K562 (cell line): ENCODE results near the gene RNF217. TPM values are rescaled to one million over a fixed set of nuclear protein-coding genes. Genes with fewer than 3 reads are reported as not detected.

Experiments
- ATAC-seq: fragments of 200-7000 bp; cut with Tn5 transposase; 3 replicates; pipeline ENCODE4 v1.9.1; 2020; ENCODE audit warnings: moderate library complexity
- BruUV-seq: library from RNA; stranded (reverse); fragments of 400-500 nt; replicated peaks from 2 replicates; lab custom pipeline; 2021; lab: Mats Ljungman, UMichigan
- CTCF ChIA-PET: fragments of 300-600 bp; formaldehyde crosslinking; extraction: SDS; loops from one replicate; lab custom pipeline; 2021; ENCODE audit warnings: low intra/inter-chr PET ratio; lab: Yijun Ruan, JAX
- POLR2A ChIA-PET: fragments of 300-600, 350-650 bp; sonication (Branson Sonifier 250); formaldehyde crosslinking; extraction: SDS; loops from one replicate; lab custom pipeline; 2021; ENCODE audit warnings: antibody characterized with exemption, inconsistent platforms; lab: Yijun Ruan, JAX
- DNase-seq, 4 experiments: peaks; one replicate each; pipeline versions ENCODE4 v3.0.0 to v3.0.0-alpha.2; 2011 to 2018; ENCODE audit warnings: low spot score in 3 of 4, mixed read lengths in 3 of 4; ENCODE audit errors: extremely low read depth in 1 of 4
- FAIRE-seq: peaks from 2 replicates; lab custom pipeline; 2011; peaks lifted over from hg19 to GRCh38; lab: Jason Lieb, UNC
- H2AFZ ChIP-seq: 2 replicates; pipeline ENCODE4 v1.6.0; 2011; ENCODE audit warnings: low read depth, low read length, control low read depth, inconsistent platforms
- H3K27ac ChIP-seq: fragments of 200-600 bp; 3 replicates; pipeline ENCODE4 v1.8.0; 2011; ENCODE audit warnings: low read depth, mild to moderate bottlenecking, control low read depth, inconsistent platforms, low read length, moderate library complexity, mixed read lengths; ENCODE audit errors: extremely low read depth
- H3K27me3 ChIP-seq, 2 experiments: fragments of 300-600 bp in 1 of 2; 2 replicates in 1 of 2; 3 replicates in 1 of 2; pipeline versions ENCODE4 v1.6.0 to v1.8.0; 2011; ENCODE audit warnings: inconsistent platforms in 2 of 2, low read length in 2 of 2, mild to moderate bottlenecking in 1 of 2, mixed read lengths in 1 of 2, moderate library complexity in 1 of 2; ENCODE audit not compliant: control insufficient read depth in 2 of 2, insufficient read depth in 2 of 2
- H3K36me3 ChIP-seq: fragments of 300-600 bp; 3 replicates; pipeline ENCODE4 v1.8.0; 2011; ENCODE audit warnings: mild to moderate bottlenecking, low read length, inconsistent platforms; ENCODE audit not compliant: control insufficient read depth, insufficient read depth
- H3K4me1 ChIP-seq, 2 experiments: fragments of 200-600 bp in 1 of 2; replicated peaks in 1 of 2; 2 replicates in 1 of 2; 3 replicates in 1 of 2; pipeline versions ENCODE4 v1.5.1 to v1.8.0; 2011; ENCODE audit warnings: inconsistent platforms in 2 of 2, low read length in 2 of 2, mild to moderate bottlenecking in 1 of 2, mixed read lengths in 1 of 2, moderate library complexity in 1 of 2; ENCODE audit not compliant: control insufficient read depth in 2 of 2, insufficient read depth in 2 of 2
- H3K4me2 ChIP-seq: 2 replicates; pipeline ENCODE4 v1.6.1; 2011; ENCODE audit warnings: low read length, control low read depth, inconsistent platforms, mixed read lengths; ENCODE audit not compliant: insufficient read depth
- H3K4me3 ChIP-seq: fragments of 200-600 bp; sonication (generic), shearing (Covaris generic); 2 replicates; pipeline ENCODE4 v1.5.1; 2016; ENCODE audit warnings: control low read depth, inconsistent platforms
- H3K79me2 ChIP-seq: fragments of 200-600 bp; 3 replicates; pipeline ENCODE4 v1.8.0; 2011; ENCODE audit warnings: low read length, inconsistent platforms; ENCODE audit not compliant: control insufficient read depth, insufficient read depth
- H3K9ac ChIP-seq, 2 experiments: 2 replicates each; pipeline versions ENCODE4 v1.6.0 to v1.6.1; 2011; ENCODE audit warnings: low read depth in 2 of 2, low read length in 2 of 2, control low read depth in 1 of 2, inconsistent platforms in 1 of 2, mild to moderate bottlenecking in 1 of 2, mixed read lengths in 1 of 2; ENCODE audit not compliant: insufficient read depth in 1 of 2
- H3K9me1 ChIP-seq: one replicate; pipeline ENCODE4 v1.6.0; 2011; ENCODE audit warnings: inconsistent platforms, mild to moderate bottlenecking, low read length, moderate library complexity; ENCODE audit not compliant: control insufficient read depth, insufficient read depth
- H3K9me3 ChIP-seq: replicated peaks from 2 replicates; pipeline ENCODE4 v1.5.1; 2011; ENCODE audit warnings: low read depth, low read length, inconsistent platforms; ENCODE audit not compliant: control insufficient read depth, insufficient read depth
- H4K20me1 ChIP-seq: replicated peaks from 2 replicates; pipeline ENCODE4 v1.6.1; 2011; ENCODE audit warnings: low read length, inconsistent platforms, mixed read lengths; ENCODE audit not compliant: control insufficient read depth, insufficient read depth
- CHCHD3 ChIP-seq: fragments of 250-450 bp; sonication (Bioruptor Pico); IDR thresholded peaks from 2 replicates; pipeline ENCODE4 v2.1.2; 2022; ENCODE audit warnings: mild to moderate bottlenecking
- FOXK1 ChIP-seq: sonication (generic); formaldehyde crosslinking; IDR thresholded peaks from 2 replicates; pipeline ENCODE4 v1.8.0; 2022; ENCODE audit warnings: missing genetic modification reagents, mild to moderate bottlenecking, borderline replicate concordance
- NFIX ChIP-seq: fragments of 250-450 bp; sonication (Bioruptor Pico); IDR thresholded peaks from 2 replicates; pipeline ENCODE4 v1.4.0; 2020; ENCODE audit warnings: low read depth, mild to moderate bottlenecking, moderate library complexity
- POLR2B ChIP-seq: fragments of 450-650 bp; IDR thresholded peaks from 2 replicates; pipeline ENCODE4 v1.6.1; 2018; ENCODE audit warnings: low read depth; ENCODE audit not compliant: partially characterized antibody
- SMAD2 ChIP-seq: fragments of 150-350 bp; IDR thresholded peaks from 2 replicates; pipeline ENCODE4 v1.6.1; 2014; ENCODE audit warnings: low read depth, mild to moderate bottlenecking, low read length
- SRSF3 ChIP-seq: fragments of 200-400 bp; formaldehyde crosslinking; IDR thresholded peaks from 2 replicates; pipeline ENCODE4 v1.6.1; 2016; ENCODE audit warnings: mild to moderate bottlenecking, low read length, moderate library complexity; ENCODE audit not compliant: insufficient read depth
- ZNF224 ChIP-seq: sonication (generic); formaldehyde crosslinking; IDR thresholded peaks from 2 replicates; pipeline ENCODE4 v1.8.0; 2022; ENCODE audit warnings: mild to moderate bottlenecking, missing genetic modification reagents
- ZNF551 ChIP-seq: fragments of 250-450 bp; sonication (Bioruptor Pico); IDR thresholded peaks from 2 replicates; pipeline ENCODE4 v1.5.0; 2021; ENCODE audit warnings: mild to moderate bottlenecking, moderate library complexity
- ZNF695 ChIP-seq: fragments of 450-650 bp; formaldehyde crosslinking; IDR thresholded peaks from 2 replicates; pipeline ENCODE4 v1.4.0; 2020; ENCODE audit warnings: mild to moderate bottlenecking, moderate library complexity
- WGBS: fragments of 100-300 bp; shearing (Covaris generic); methylation state at CpG from one replicate; pipeline ENCODE4 v1.1.6; 2016; ENCODE audit warnings: low coverage, mixed read lengths; ENCODE audit not compliant: insufficient coverage; ENCODE audit errors: missing lambda C conversion rate; 5-methylcytosine and 5-hydroxymethylcytosine counted together
- in situ Hi-C: fragments of 300-500 bp; cut with MboI; formaldehyde crosslinking; loops from 4 replicates; pipeline ENCODE4 v1.15.0; 2018; ENCODE audit warnings: inconsistent platforms, mixed read lengths
- intact Hi-C: fragments of 100-400 bp; cut with micrococcal nuclease; formaldehyde crosslinking; loops from 2 replicates; pipeline ENCODE4 v1.14.2; 2022
- polyA plus RNA-seq, 8 experiments: library from polyadenylated mRNA; depleted of rRNA in 4 of 8; stranded (reverse) in 5 of 8; unstranded in 3 of 8; fragments of >200 nt; fragmentation: Nextera tagmentation in 2 of 8; fragmentation: Illumina TruSeq in 1 of 8; extraction: Ambion mirVana in 2 of 8; extraction: Trizol in 1 of 8; gene quantifications; 2 replicates each; pipeline versions ENCODE4 v1.2.1 to v1.2.3, GENCODE V29; 2011 to 2014; ENCODE audit warnings: inconsistent platforms in 1 of 8, missing spikeins in 1 of 8
- total RNA-seq, 7 experiments: library from RNA; depleted of rRNA in 6 of 7; stranded (reverse); fragments of >200 nt in 6 of 7; fragmentation: Illumina TruSeq in 2 of 7; extraction: Trizol in 2 of 7; gene quantifications; 2 replicates each; pipeline versions ENCODE4 v1.2.1 to v1.2.3, GENCODE V29; 2011 to 2021; ENCODE audit warnings: low replicate concordance in 1 of 7
- TF ChIP-seq, protein P1 (sequence below): fragments of 450-650 bp; formaldehyde crosslinking; IDR thresholded peaks from 2 replicates; pipeline ENCODE4 v1.4.0; 2020; ENCODE audit warnings: mild to moderate bottlenecking, moderate library complexity

Gene RNF217
- total and polyA plus RNA-seq, 9 of the 15 experiments (the other 6 are each of a cell fraction or from before 2014, with no cell fraction given): 2.9 to 25.6 (median 12.0) TPM

- Histone ChIP-seq H2AFZ (no peak overlapping the region), H4K20me1 (no peaks in the 10 kb centered on the region), H3K27ac (no peak overlapping the region), H3K27me3 (no peaks in the 10 kb centered on the region), H3K79me2 (peaks cover 97% of the 10 kb centered on the region), H3K4me2 (no peak overlapping the region), H3K9me3 (no peaks in the 10 kb centered on the region), H3K36me3 (peaks cover 67% of the 10 kb centered on the region), H3K4me3 (no peak overlapping the region), H3K9ac (no peak overlapping the region), H3K9me1 (no peaks in the 10 kb centered on the region), H3K4me1 (peaks cover 4 to 10% of the 10 kb centered on the region in 2 experiments; a peak in 3 of 5 replicates)
- in situ Hi-C loops: no loop called here
- no peak for ATAC-seq
- intact Hi-C loops: loop anchor here (10.0 kb wide), 1 partner anchor 816 kb away; no protein-coding TSS in a partner anchor
- TF ChIP-seq, protein P1, sequence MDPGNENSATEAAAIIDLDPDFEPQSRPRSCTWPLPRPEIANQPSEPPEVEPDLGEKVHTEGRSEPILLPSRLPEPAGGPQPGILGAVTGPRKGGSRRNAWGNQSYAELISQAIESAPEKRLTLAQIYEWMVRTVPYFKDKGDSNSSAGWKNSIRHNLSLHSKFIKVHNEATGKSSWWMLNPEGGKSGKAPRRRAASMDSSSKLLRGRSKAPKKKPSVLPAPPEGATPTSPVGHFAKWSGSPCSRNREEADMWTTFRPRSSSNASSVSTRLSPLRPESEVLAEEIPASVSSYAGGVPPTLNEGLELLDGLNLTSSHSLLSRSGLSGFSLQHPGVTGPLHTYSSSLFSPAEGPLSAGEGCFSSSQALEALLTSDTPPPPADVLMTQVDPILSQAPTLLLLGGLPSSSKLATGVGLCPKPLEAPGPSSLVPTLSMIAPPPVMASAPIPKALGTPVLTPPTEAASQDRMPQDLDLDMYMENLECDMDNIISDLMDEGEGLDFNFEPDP: no peak
- TF ChIP-seq POLR2B (no peak), SRSF3 (no peak), NFIX (CRISPR knock-in tag) (no peak), ZNF224 (CRISPR knock-in tag) (no peak), ZNF551 (no peak), FOXK1 (no peak), ZNF695 (CRISPR knock-in tag) (no peak), CHCHD3 (CRISPR knock-in tag) (no peak), SMAD2 (no peak)
- DNase-seq: no peak
- ChIA-PET CTCF (no interaction called here), POLR2A (interaction anchor here (0.7 to 0.9 kb wide), 3 partner anchors 9 to 35 kb away, joined by 3 read pairs; no protein-coding TSS in a partner anchor)
- FAIRE-seq: no peak
- BruUV-seq: no TSS peak
- WGBS: 60% methylated on average over 1 of the region's 1 CpG
Measured at GRCh38 chr6:124968401-124968800, 6.2 kb downstream of the RNF217 start.
